GM21737 (cell line): ENCODE measurements around the gene COL19A1.

ENCODE experiments used
- ATAC-seq: cut with Tn5 transposase; IDR thresholded peaks from one replicate; pipeline ENCODE4 v1.9.1; 2021; ENCODE audit warnings: mild to moderate bottlenecking, moderate library complexity; ENCODE audit not compliant: unreplicated experiment

Gene COL19A1

DNA sequence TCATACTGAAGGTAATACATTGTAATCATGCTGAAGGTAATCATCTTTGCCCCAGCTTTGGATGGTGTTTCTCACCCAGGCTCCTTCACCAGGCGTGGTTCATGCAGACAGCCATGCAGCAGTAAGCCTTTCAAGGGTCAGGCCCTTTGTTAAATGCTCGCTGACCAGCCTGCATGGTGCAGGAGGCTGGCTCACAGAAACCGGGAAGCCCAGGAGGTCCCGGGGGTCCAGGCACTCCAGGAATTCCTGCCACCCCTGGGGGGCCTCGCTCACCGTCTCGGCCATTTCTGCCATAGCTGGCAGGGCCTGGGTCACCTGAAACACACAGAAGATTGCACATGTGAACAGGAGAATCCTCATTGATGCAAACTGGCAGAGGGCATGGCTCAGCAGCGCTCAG is 350.4 kb downstream of the COL19A1 start:
- no peak for ATAC-seq

- ATAC-seq: no peak
Measured at GRCh38 chr6:70219943-70220613, 353.7 kb downstream of the COL19A1 start.

DNA sequence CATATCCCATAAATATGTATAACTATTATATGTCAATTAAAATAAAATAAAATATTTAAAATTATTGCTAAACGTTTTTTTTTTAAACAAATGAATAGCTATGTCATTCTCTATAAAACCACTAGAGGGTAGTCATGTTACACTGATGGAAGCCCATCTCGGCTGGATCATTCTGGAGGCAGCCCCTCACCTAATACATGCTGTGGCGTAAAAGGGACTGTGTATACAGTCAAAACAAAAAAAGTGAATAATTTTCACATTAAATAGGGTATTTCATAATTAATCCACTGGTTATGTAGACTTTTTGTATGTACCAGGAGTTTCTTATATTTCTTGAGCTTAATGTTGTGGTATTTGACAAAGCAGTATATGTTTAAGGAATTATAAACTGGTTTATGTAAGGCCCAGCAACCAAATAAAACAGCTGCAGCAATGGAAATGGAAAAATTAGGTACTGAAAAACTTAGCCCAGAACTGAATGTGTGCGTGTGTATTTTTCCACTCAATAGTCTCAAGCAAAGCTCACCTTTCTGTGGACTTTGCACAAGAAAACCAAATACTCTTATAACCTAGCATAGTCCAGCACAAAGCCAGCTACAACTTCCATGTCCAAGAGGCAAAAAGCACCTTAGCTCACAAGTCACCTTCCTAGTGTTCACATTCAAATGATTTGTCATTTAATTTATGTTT is 354.8 kb downstream of the COL19A1 start:
- ATAC-seq: no peak

DNA sequence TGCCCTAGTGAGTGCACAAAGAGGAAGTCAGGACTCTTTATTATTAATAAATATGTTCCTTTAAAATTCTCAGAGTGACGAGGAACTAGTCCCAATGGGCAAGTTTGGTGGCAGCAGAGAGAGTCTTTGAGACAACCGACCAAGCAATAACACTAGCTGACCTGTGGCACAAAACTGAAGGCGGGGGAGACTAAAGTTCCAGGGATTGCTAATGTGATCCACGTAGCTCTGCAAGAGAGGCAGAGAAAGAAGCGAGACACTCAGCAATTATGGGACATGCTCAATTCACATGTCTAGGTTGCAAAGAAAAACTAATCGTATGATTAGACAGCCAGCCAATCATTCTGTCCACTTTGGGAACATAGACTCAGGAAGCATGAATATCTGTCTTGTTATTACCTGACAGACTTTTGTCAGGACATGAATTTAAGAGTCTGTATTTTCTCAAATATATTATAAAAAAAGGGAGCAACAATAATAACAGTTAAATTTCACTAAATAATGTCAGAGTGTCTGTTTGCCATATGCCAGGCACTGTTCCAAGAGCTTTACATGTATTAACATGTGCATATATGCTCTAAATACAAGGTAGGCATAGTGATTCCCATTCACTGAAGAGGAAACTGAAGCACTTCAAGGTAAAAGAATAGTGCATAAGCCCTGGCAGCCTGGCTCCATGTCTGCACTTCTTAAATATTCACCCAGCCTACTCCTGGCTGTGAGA is 355.5 kb downstream of the COL19A1 start:
- no peak for ATAC-seq

DNA sequence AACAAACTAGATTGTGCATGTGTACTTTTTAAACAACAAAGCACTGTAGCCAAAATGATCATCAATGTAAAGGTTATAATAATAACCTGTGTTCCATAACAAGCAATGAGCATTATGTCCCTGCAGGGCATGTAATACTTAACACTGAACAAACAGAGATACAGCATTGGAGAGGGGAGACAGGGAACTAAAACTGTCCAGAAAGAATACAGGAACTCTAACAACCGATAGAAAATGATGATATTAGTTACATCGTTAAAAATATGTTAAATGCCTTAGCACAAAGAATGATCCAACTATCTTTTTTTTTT is 356.0 kb downstream of the COL19A1 start:
- ATAC-seq: no peak

DNA sequence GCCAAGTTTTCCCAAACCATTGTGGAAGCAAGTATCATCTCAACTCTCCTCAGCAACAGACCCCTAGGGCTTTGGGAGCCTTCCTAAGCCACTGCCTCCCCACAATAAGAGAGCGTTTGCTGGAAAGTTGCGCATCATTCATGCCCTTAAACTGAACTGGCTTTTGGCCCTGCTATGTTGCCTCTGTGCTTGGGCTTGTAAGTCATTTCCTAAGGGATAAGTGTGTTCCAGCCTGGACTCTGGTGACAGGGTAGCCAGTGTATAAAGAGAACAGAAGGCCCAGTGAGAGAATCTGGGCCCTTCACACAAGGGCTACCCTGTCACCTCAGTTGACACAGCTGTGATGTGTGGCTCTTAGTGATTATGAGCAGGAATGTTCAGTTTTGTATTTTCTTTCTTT is 358.7 kb downstream of the COL19A1 start:
- no peak for ATAC-seq

GRCh38 chr6:70231311-70231710 is 365.0 kb downstream of the COL19A1 start:
- no peak for ATAC-seq

DNA sequence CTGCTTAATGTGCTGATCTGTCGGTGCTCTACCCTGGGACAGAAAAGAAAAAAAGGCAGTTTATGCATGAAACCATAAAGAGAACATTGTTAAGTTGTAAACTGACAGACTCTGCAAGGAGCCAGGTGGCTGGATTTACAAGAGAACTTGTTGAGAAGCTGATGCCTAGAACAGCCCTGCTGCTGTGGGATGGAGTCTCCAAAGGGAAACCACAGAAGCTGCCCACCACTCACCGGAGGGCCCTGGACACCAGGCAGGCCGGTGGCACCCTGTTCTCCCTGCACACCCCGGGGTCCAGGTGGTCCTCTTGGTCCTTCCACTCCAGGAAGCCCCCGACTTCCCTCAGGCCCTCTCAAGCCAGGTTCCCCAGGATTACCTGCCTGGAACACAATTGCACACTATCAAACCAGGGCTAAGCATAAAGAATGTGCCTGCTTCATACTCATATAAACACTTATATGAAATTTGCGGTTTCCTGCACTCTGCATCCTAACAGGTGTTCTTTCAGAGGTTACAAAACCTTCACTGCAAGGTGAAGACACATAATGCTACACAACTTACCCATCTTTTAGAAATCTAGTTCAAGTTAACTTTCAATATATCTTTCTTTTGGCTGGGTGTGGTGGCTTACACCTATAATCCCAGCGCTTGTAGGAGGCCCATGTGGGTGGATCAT is 368.3 kb downstream of the COL19A1 start:
- no peak for ATAC-seq

- no peak for ATAC-seq
Measured at GRCh38 chr6:70236343-70236742, 370.0 kb downstream of the COL19A1 start.

DNA sequence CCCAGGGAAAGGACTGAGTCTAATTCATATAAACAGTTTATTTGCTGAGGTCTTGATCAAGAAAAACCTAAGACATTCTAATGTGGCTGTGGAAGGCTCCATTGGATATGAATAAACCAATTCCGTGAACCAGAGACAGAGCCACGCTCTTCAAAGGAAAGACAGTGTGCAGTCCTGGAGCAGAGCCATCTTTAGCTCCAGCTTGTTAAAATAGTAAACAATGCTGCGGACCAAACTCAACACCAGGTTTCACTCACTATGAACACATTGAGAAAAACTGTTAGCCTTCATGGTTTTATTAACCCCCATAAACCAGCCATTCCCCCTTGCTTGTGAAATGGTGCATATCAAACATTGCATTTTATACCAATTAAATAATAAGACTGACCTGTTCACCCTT is 374.7 kb downstream of the COL19A1 start:
- no peak for ATAC-seq

DNA sequence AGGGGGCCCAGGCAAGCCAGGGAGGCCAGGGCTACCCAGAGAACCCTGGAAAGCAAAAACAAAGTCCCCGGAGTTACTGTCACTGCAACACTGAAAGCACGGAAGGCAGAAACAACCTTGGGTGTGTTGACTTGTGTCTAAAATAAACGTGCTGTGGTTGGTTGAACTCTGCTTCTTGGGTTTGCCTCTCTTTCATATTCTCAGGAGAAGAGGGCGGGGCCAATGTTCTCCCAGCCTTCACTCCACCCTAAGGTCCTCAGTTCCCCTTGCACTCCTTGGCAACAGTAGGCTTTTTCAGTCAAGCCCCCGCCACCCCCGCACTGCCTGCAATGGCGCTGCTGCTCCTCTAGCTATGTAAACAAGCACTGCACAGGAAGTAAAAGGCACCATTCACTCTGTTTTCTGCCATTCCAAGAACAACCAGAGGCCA is 375.6 kb downstream of the COL19A1 start:
- no peak for ATAC-seq

DNA sequence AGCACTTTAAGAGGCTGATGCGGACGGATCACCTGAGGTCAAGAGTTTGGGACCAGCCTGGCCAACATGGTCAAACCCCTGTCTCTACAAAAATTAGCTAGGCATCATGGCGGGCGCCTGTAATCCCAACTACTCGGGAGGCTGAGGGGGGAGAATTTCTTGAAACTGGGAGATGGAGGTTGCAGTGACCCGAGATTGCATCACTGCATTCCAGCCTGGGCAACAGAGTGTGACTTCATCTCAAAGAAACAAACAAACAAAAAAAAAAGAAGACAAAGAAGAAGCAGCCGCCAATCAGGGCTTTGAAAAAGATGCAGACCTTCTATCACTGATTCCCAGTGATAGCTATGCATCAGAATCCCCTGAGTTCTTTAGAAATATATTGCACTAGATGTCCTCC is 379.8 kb downstream of the COL19A1 start:
- ATAC-seq: no peak

DNA sequence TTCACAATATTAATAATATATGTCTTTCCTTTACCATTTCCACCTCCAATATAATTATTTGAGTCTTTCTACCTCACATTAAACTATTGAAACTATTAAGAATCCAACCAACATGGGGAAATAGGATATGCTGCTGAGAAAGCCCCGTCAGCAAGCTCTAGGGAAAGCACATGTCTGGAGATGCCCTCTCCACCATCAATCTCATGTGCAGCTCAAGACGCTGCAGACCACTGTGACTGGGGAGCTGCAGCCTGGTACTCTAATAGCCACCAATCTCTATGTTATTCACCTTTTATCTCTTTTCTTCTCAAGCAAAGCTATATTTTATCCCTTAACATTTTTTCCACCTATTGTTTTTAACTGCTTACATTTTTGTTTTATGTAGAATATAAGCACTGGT is 386.2 kb downstream of the COL19A1 start:
- ATAC-seq: no peak

DNA sequence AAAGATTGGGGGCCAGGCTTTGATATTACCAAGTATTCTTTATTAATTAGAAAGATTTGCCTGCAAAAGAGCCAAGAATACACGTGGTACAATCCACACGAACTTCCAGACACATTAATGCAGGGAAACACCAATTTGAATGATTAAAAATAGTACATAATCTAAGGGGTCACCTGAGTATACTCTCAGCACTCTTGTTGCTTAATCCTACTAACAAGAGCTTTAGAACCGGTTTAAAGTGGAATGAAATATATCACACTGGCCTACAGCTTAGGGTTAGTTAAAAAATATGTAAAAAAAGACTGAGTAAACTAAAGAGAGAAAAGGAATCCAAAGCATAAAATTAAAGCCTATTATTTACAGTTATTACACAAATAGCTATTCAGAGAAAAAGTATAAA is 387.6 kb downstream of the COL19A1 start:
- no peak for ATAC-seq

DNA sequence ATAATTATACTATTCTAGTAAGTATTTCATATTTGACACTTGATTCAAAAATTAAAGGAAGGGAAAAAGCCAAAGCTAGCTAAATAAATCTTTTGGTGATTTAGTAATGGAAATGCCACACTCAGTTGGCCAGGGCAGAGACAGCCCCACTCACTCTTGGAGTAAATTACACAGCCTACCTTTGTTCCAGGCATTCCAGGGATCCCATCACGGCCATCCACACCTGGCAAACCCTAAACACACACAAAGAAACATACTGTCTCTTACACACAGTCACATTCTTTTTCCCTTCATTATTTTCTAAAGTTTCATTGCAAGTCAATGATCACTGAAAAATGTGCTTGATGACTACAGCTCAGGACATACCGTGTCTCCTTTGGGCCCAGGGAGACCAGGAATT is 388.4 kb downstream of the COL19A1 start:
- no peak for ATAC-seq

DNA sequence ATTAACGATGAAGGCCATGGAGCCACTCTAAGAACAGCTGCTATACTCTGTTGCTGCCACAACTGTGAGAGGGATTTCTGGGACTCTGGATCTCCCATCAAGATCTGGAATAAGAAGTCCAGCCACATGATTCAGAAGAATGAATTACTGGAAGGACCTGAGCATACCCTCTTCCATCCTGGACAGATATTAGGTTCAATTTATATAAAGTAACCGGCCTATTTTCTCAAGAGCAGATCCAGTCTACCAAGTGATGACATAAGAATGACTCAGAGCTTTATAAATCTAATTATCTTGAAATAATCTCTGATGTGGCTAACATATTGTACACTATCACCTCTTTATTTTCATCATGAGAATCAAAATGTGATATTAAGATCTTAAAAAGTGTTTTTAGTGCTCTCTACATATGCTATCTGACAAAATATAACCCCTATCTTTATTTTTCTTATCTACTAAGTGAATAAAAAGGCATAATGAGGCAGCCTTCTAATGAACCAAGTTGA is 391.5 kb downstream of the COL19A1 start:
- no peak for ATAC-seq

DNA sequence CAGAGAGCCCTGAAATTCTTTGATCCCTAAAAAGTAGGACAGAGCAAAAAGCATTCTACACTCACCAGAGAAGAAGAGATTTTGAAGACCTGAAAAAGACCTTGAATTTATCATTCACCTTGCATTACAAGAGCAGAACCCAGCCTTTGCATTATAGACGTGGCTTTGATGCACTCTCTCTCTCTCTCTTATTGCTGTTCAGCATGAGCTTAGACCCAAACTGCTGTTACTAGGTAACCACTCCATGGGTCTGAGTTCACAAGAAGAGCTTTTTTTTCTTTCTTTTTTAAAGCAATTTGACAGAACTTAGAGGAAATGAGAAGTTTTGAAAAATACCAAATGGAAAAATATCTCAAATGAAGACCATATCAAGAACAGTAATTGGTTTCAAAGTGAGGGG is 392.1 kb downstream of the COL19A1 start:
- no peak for ATAC-seq
